SK-N-SH treated with all-trans-retinoic acid at 6 μM for 48 hours (cell line): ENCODE measurements around the gene SH3RF2.

Experiments
- ATAC-seq: fragments of 200-7000 bp; cut with Tn5 transposase; 3 replicates; pipeline ENCODE4 v1.9.1; 2020; ENCODE audit warnings: mild to moderate bottlenecking, moderate library complexity
- ARNTL ChIP-seq: fragments of 450-650 bp; formaldehyde crosslinking; IDR thresholded peaks from 2 replicates; pipeline ENCODE4 v1.5.0; 2020; ENCODE audit warnings: low read depth, mild to moderate bottlenecking, moderate library complexity, borderline replicate concordance
- BACH2 ChIP-seq: fragments of 250-450 bp; sonication (Bioruptor Pico); IDR thresholded peaks from 2 replicates; pipeline ENCODE4 v1.9.0; 2021; ENCODE audit warnings: mild to moderate bottlenecking, borderline replicate concordance
- CSDC2 ChIP-seq: fragments of 250-450 bp; sonication (Bioruptor Pico); IDR thresholded peaks from 2 replicates; pipeline ENCODE4 v1.5.0; 2020; ENCODE audit warnings: mild to moderate bottlenecking, moderate library complexity
- ESRRG ChIP-seq: fragments of 250-450 bp; sonication (Bioruptor Pico); IDR thresholded peaks from 2 replicates; pipeline ENCODE4 v1.6.1; 2021; ENCODE audit warnings: mild to moderate bottlenecking
- GLIS3 ChIP-seq: fragments of 250-450 bp; sonication (Bioruptor Pico); IDR thresholded peaks from 2 replicates; pipeline ENCODE4 v1.5.0; 2020; ENCODE audit warnings: mild to moderate bottlenecking, moderate library complexity
- OSR1 ChIP-seq: fragments of 250-450 bp; sonication (Bioruptor Pico); IDR thresholded peaks from 2 replicates; pipeline ENCODE4 v1.8.0; 2022; ENCODE audit warnings: moderate library complexity, mild to moderate bottlenecking, inconsistent platforms
- PPARA ChIP-seq: fragments of 250-450 bp; sonication (Bioruptor Pico); IDR thresholded peaks from 2 replicates; pipeline ENCODE4 v1.5.0; 2020; ENCODE audit warnings: mild to moderate bottlenecking, borderline replicate concordance
- RARB ChIP-seq: fragments of 250-450 bp; sonication (Bioruptor Pico); IDR thresholded peaks from 2 replicates; pipeline ENCODE4 v1.8.0; 2021; ENCODE audit warnings: mild to moderate bottlenecking, moderate library complexity
- SNAI2 ChIP-seq: fragments of 250-450 bp; sonication (Bioruptor Pico); IDR thresholded peaks from 2 replicates; pipeline ENCODE4 v1.5.0; 2020; ENCODE audit warnings: mild to moderate bottlenecking, moderate library complexity
- TCF4 ChIP-seq: fragments of 250-450 bp; sonication (Bioruptor Pico); IDR thresholded peaks from 2 replicates; pipeline ENCODE4 v1.8.0; 2021; ENCODE audit warnings: mild to moderate bottlenecking, moderate library complexity, borderline replicate concordance
- TOX ChIP-seq: fragments of 250-450 bp; sonication (Bioruptor Pico); IDR thresholded peaks from 2 replicates; pipeline ENCODE4 v1.8.0; 2021; ENCODE audit warnings: mild to moderate bottlenecking, moderate library complexity, borderline replicate concordance
- ZFP3 ChIP-seq: fragments of 250-450 bp; sonication (Bioruptor Pico); IDR thresholded peaks from 2 replicates; pipeline ENCODE4 v1.5.0; 2020; ENCODE audit warnings: mild to moderate bottlenecking, moderate library complexity
- ZFP30 ChIP-seq: fragments of 450-650 bp; formaldehyde crosslinking; IDR thresholded peaks from 2 replicates; pipeline ENCODE4 v1.5.0; 2022; ENCODE audit warnings: mild to moderate bottlenecking, moderate library complexity
- ZNF565 ChIP-seq: fragments of 450-650 bp; formaldehyde crosslinking; conservative IDR thresholded peaks from 2 replicates; pipeline ENCODE4 v1.5.0; 2020; ENCODE audit warnings: low read depth, mild to moderate bottlenecking, moderate library complexity
- ZNF8 ChIP-seq: fragments of 450-650 bp; formaldehyde crosslinking; IDR thresholded peaks from 2 replicates; pipeline ENCODE4 v1.5.0; 2020; ENCODE audit warnings: mild to moderate bottlenecking, moderate library complexity
- TF ChIP-seq, protein P1 (sequence below): fragments of 250-450 bp; sonication (Bioruptor Pico); IDR thresholded peaks from 2 replicates; pipeline ENCODE4 v1.5.1; 2020; ENCODE audit warnings: low read depth, mild to moderate bottlenecking, moderate library complexity
- TF ChIP-seq, protein P2 (sequence below): fragments of 250-450 bp; sonication (Bioruptor Pico); IDR thresholded peaks from 2 replicates; pipeline ENCODE4 v1.5.0; 2020; ENCODE audit warnings: mild to moderate bottlenecking, moderate library complexity
- TF ChIP-seq, protein P3 (sequence below): fragments of 250-450 bp; sonication (Bioruptor Pico); IDR thresholded peaks from 2 replicates; pipeline ENCODE4 v1.8.0; 2021; ENCODE audit warnings: low read depth, mild to moderate bottlenecking, moderate library complexity, borderline replicate concordance
- TF ChIP-seq, protein P4 (sequence below): fragments of 250-450 bp; sonication (Bioruptor Pico); IDR thresholded peaks from 2 replicates; pipeline ENCODE4 v1.5.1; 2021; ENCODE audit warnings: mild to moderate bottlenecking, moderate library complexity
- TF ChIP-seq, protein P5 (sequence below): fragments of 250-450 bp; sonication (Bioruptor Pico); IDR thresholded peaks from 2 replicates; pipeline ENCODE4 v1.8.0; 2020; ENCODE audit warnings: mild to moderate bottlenecking, moderate library complexity, borderline replicate concordance

The SH3RF2 gene

DNA sequence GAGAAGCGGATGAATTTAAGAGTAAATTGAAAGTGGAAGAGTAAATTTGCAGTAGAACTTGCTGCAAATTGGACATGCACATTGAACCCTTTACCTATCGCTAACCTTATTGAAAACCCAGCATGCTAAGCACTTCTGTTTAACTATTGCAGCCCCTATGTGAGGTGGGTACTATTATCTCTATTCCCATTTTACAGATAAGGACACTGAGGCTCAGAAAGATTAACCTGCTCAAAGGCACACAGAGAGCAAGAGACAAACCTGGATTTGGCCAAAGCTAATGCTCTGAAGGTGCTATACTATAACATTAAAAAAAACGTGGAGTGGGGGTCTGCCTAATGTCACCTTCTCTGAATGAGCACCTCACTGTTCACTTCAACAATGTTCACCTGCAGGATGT is 21.0 kb downstream of the SH3RF2 start:
- ATAC-seq: no peak
- TF ChIP-seq, protein P1, sequence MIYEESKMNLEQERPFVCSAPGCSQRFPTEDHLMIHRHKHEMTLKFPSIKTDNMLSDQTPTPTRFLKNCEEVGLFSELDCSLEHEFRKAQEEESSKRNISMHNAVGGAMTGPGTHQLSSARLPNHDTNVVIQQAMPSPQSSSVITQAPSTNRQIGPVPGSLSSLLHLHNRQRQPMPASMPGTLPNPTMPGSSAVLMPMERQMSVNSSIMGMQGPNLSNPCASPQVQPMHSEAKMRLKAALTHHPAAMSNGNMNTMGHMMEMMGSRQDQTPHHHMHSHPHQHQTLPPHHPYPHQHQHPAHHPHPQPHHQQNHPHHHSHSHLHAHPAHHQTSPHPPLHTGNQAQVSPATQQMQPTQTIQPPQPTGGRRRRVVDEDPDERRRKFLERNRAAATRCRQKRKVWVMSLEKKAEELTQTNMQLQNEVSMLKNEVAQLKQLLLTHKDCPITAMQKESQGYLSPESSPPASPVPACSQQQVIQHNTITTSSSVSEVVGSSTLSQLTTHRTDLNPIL (CRISPR knock-in tag): no peak
- TF ChIP-seq BACH2 (CRISPR knock-in tag): no peak
- TF ChIP-seq TCF4 (CRISPR knock-in tag): no peak
- no peak for TF ChIP-seq OSR1 (CRISPR knock-in tag)
- no peak for TF ChIP-seq ZFP3
- TF ChIP-seq, protein P2, sequence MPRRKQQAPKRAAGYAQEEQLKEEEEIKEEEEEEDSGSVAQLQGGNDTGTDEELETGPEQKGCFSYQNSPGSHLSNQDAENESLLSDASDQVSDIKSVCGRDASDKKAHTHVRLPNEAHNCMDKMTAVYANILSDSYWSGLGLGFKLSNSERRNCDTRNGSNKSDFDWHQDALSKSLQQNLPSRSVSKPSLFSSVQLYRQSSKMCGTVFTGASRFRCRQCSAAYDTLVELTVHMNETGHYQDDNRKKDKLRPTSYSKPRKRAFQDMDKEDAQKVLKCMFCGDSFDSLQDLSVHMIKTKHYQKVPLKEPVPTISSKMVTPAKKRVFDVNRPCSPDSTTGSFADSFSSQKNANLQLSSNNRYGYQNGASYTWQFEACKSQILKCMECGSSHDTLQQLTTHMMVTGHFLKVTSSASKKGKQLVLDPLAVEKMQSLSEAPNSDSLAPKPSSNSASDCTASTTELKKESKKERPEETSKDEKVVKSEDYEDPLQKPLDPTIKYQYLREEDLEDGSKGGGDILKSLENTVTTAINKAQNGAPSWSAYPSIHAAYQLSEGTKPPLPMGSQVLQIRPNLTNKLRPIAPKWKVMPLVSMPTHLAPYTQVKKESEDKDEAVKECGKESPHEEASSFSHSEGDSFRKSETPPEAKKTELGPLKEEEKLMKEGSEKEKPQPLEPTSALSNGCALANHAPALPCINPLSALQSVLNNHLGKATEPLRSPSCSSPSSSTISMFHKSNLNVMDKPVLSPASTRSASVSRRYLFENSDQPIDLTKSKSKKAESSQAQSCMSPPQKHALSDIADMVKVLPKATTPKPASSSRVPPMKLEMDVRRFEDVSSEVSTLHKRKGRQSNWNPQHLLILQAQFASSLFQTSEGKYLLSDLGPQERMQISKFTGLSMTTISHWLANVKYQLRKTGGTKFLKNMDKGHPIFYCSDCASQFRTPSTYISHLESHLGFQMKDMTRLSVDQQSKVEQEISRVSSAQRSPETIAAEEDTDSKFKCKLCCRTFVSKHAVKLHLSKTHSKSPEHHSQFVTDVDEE (CRISPR knock-in tag): no peak
- TF ChIP-seq, protein P3, sequence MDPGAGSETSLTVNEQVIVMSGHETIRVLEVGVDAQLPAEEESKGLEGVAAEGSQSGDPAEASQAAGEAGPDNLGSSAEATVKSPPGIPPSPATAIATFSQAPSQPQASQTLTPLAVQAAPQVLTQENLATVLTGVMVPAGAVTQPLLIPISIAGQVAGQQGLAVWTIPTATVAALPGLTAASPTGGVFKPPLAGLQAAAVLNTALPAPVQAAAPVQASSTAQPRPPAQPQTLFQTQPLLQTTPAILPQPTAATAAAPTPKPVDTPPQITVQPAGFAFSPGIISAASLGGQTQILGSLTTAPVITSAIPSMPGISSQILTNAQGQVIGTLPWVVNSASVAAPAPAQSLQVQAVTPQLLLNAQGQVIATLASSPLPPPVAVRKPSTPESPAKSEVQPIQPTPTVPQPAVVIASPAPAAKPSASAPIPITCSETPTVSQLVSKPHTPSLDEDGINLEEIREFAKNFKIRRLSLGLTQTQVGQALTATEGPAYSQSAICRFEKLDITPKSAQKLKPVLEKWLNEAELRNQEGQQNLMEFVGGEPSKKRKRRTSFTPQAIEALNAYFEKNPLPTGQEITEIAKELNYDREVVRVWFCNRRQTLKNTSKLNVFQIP (CRISPR knock-in tag): no peak
- TF ChIP-seq ZNF8 (CRISPR knock-in tag): no peak
- TF ChIP-seq, protein P4, sequence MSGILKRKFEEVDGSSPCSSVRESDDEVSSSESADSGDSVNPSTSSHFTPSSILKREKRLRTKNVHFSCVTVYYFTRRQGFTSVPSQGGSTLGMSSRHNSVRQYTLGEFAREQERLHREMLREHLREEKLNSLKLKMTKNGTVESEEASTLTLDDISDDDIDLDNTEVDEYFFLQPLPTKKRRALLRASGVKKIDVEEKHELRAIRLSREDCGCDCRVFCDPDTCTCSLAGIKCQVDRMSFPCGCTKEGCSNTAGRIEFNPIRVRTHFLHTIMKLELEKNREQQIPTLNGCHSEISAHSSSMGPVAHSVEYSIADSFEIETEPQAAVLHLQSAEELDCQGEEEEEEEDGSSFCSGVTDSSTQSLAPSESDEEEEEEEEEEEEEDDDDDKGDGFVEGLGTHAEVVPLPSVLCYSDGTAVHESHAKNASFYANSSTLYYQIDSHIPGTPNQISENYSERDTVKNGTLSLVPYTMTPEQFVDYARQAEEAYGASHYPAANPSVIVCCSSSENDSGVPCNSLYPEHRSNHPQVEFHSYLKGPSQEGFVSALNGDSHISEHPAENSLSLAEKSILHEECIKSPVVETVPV (CRISPR knock-in tag): no peak
- no peak for TF ChIP-seq SNAI2 (CRISPR knock-in tag)
- TF ChIP-seq TOX (CRISPR knock-in tag): no peak
- TF ChIP-seq RARB (CRISPR knock-in tag): no peak
- no peak for TF ChIP-seq ZNF565 (CRISPR knock-in tag)
- TF ChIP-seq ARNTL (CRISPR knock-in tag): no peak
- TF ChIP-seq PPARA (CRISPR knock-in tag): no peak
- no peak for TF ChIP-seq CSDC2 (CRISPR knock-in tag)

DNA sequence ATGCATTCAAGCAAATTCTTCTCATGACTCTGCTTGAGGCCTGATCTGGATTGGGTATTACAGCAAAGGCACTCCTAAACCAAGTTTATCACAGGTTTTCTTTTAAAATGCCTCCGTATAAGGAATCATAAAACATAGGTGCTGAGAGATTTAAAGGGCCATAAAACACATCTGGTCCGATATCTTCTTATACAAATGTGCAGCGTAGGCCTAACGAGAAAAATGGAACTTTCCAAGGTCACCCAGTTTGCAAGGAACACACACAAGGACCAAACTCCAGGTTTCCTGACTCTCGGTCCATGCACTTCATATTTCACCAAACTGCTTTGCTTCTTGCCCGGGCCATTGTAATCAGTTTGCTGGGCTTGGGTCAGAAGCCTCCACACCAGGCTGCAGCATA is 22.1 kb downstream of the SH3RF2 start:
- ATAC-seq: no peak
- TF ChIP-seq ARNTL (CRISPR knock-in tag) (no peak), ZNF565 (CRISPR knock-in tag) (no peak), ZNF8 (CRISPR knock-in tag) (no peak), ZFP30 (CRISPR knock-in tag) (no peak), PPARA (CRISPR knock-in tag) (no peak), BACH2 (CRISPR knock-in tag) (no peak), ESRRG (no peak), ZFP3 (no peak), RARB (CRISPR knock-in tag) (no peak), TCF4 (CRISPR knock-in tag) (no peak), TOX (CRISPR knock-in tag) (no peak), GLIS3 (CRISPR knock-in tag) (no peak)
- TF ChIP-seq, protein P5, sequence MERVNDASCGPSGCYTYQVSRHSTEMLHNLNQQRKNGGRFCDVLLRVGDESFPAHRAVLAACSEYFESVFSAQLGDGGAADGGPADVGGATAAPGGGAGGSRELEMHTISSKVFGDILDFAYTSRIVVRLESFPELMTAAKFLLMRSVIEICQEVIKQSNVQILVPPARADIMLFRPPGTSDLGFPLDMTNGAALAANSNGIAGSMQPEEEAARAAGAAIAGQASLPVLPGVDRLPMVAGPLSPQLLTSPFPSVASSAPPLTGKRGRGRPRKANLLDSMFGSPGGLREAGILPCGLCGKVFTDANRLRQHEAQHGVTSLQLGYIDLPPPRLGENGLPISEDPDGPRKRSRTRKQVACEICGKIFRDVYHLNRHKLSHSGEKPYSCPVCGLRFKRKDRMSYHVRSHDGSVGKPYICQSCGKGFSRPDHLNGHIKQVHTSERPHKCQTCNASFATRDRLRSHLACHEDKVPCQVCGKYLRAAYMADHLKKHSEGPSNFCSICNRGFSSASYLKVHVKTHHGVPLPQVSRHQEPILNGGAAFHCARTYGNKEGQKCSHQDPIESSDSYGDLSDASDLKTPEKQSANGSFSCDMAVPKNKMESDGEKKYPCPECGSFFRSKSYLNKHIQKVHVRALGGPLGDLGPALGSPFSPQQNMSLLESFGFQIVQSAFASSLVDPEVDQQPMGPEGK: no peak
- TF ChIP-seq, protein P3 (CRISPR knock-in tag): no peak
- TF ChIP-seq, protein P2 (CRISPR knock-in tag): no peak
- TF ChIP-seq, all 23 proteins: peak for 0
